ENCODE data around the gene ZNF827. TPM values are rescaled to one million over a fixed set of nuclear protein-coding genes. Genes with fewer than 3 reads are reported as not detected.

ZNF827 gene
- total RNA-seq, 1 experiment from 2014 or later: 22.4 TPM

- intact Hi-C loops (cut with micrococcal nuclease; ENCODE audit: unreplicated experiment): no loop called here
- H3K27ac ChIP-seq: no peak overlapping the region
- no peaks in the 10 kb centered on the region for H3K79me2 ChIP-seq (ENCODE audit: low read depth)
- H3K9me2 ChIP-seq (ENCODE audit: insufficient read depth): no peaks in the 10 kb centered on the region
- TF ChIP-seq, protein P1, sequence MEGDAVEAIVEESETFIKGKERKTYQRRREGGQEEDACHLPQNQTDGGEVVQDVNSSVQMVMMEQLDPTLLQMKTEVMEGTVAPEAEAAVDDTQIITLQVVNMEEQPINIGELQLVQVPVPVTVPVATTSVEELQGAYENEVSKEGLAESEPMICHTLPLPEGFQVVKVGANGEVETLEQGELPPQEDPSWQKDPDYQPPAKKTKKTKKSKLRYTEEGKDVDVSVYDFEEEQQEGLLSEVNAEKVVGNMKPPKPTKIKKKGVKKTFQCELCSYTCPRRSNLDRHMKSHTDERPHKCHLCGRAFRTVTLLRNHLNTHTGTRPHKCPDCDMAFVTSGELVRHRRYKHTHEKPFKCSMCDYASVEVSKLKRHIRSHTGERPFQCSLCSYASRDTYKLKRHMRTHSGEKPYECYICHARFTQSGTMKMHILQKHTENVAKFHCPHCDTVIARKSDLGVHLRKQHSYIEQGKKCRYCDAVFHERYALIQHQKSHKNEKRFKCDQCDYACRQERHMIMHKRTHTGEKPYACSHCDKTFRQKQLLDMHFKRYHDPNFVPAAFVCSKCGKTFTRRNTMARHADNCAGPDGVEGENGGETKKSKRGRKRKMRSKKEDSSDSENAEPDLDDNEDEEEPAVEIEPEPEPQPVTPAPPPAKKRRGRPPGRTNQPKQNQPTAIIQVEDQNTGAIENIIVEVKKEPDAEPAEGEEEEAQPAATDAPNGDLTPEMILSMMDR (conservative IDR thresholded peaks at IDR 0.05): no peak
- TF ChIP-seq EZH2 (IDR thresholded peaks at IDR 0.05; ENCODE audit: low read depth): no peak
- no peaks in the 10 kb centered on the region for H3K9me3 ChIP-seq (ENCODE audit: insufficient read depth, low read depth)
- no peaks in the 10 kb centered on the region for H3K27me3 ChIP-seq (ENCODE audit: insufficient read depth, low read depth)
- ChIA-PET CTCF (no interaction called here), POLR2A (ENCODE audit: unreplicated experiment) (interaction anchor here (0.7 kb wide), 1 partner anchor 26 kb away, joined by 3 read pairs; no protein-coding TSS in a partner anchor)
- H3F3A ChIP-seq (ENCODE audit: insufficient read depth, low read depth): no peaks in the 10 kb centered on the region
- H4K20me1 ChIP-seq (ENCODE audit: insufficient read depth): no peaks in the 10 kb centered on the region
- H3K4me3 ChIP-seq: no peak overlapping the region
- no peak overlapping the region for H3K4me2 ChIP-seq
- no peak for DNase-seq
- H2AFZ ChIP-seq: no peak overlapping the region
- H3K4me1 ChIP-seq (replicated peaks; ENCODE audit: insufficient read depth): no peaks in the 10 kb centered on the region
- BruUV-seq (replicated peaks): no TSS peak
- no peaks in the 10 kb centered on the region for H3K36me3 ChIP-seq (ENCODE audit: low read depth)
These were observed 40.5 kb upstream of the ZNF827 start for GRCh38 chr4:145979160-145979559.

DNA sequence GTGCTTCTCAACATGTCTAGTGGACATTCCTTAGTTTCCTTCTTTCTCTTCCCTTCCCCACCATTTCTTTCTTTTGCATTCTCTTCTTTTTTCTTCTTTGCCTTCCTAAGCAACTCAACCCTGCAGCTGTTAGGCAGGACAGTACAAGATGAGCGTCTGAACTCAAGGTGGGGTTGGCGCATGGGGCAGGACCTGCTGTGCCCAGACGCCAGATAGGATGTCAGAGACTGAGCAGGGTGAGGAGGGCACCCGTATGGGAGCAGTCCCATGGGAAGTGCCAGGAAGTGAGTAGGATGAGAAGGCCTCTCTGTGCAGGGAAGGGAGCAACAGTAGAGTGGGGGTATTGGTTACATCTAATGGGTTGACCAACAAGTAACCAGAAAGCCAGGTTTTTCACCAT is 38.1 kb upstream of the ZNF827 start:
- intact Hi-C loops (cut with micrococcal nuclease; ENCODE audit: unreplicated experiment): no loop called here
- BruUV-seq (replicated peaks): no TSS peak
- H4K20me1 ChIP-seq (ENCODE audit: insufficient read depth): no peaks in the 10 kb centered on the region
- H3K4me2 ChIP-seq: no peak overlapping the region
- POLR2A ChIA-PET (ENCODE audit: unreplicated experiment): no interaction called here
- CTCF ChIA-PET: no interaction called here
- H3K9me2 ChIP-seq (ENCODE audit: insufficient read depth): no peaks in the 10 kb centered on the region
- TF ChIP-seq, protein P1 (conservative IDR thresholded peaks at IDR 0.05): no peak
- TF ChIP-seq EZH2 (IDR thresholded peaks at IDR 0.05; ENCODE audit: low read depth): no peak
- no peak overlapping the region for H3K4me3 ChIP-seq
- no peak for DNase-seq
- no peaks in the 10 kb centered on the region for H3F3A ChIP-seq (ENCODE audit: insufficient read depth, low read depth)
- H2AFZ ChIP-seq: no peak overlapping the region
- no peaks in the 10 kb centered on the region for H3K4me1 ChIP-seq (replicated peaks; ENCODE audit: insufficient read depth)
- H3K27me3 ChIP-seq (ENCODE audit: insufficient read depth, low read depth): no peaks in the 10 kb centered on the region
- H3K27ac ChIP-seq: no peak overlapping the region
- H3K36me3 ChIP-seq (ENCODE audit: low read depth): no peaks in the 10 kb centered on the region
- no peaks in the 10 kb centered on the region for H3K79me2 ChIP-seq (ENCODE audit: low read depth)
- H3K9me3 ChIP-seq (ENCODE audit: insufficient read depth, low read depth): no peaks in the 10 kb centered on the region

GRCh38 chr4:145960012-145960411 is 21.4 kb upstream of the ZNF827 start:
- intact Hi-C loops (cut with micrococcal nuclease; ENCODE audit: unreplicated experiment): no loop called here
- Histone ChIP-seq H3K4me2 (no peak overlapping the region), H3K79me2 (ENCODE audit: low read depth) (no peaks in the 10 kb centered on the region), H3K9me2 (ENCODE audit: insufficient read depth) (no peaks in the 10 kb centered on the region), H2AFZ (no peak overlapping the region), H3F3A (ENCODE audit: insufficient read depth, low read depth) (0 out of 2 replicates have a peak, but pooled peaks cover 2% of the 10 kb centered on the region), H4K20me1 (ENCODE audit: insufficient read depth) (no peaks in the 10 kb centered on the region), H3K27ac (no peak overlapping the region), H3K4me3 (no peak overlapping the region), H3K27me3 (ENCODE audit: insufficient read depth, low read depth) (no peaks in the 10 kb centered on the region), H3K36me3 (ENCODE audit: low read depth) (no peaks in the 10 kb centered on the region), H3K4me1 (replicated peaks; ENCODE audit: insufficient read depth) (peaks cover 6% of the 10 kb centered on the region), H3K9me3 (ENCODE audit: insufficient read depth, low read depth) (no peaks in the 10 kb centered on the region)
- ChIA-PET POLR2A (ENCODE audit: unreplicated experiment) (interaction anchor here (0.6 kb wide), 1 partner anchor 214 kb away, joined by 5 read pairs; no protein-coding TSS in a partner anchor), CTCF (no interaction called here)
- TF ChIP-seq EZH2 (IDR thresholded peaks at IDR 0.05; ENCODE audit: low read depth): no peak
- TF ChIP-seq, protein P1 (conservative IDR thresholded peaks at IDR 0.05): no peak
- BruUV-seq (replicated peaks): no TSS peak
- DNase-seq: no peak
